Measurements from ENCODE around the gene KRTAP16-1.

GRCh38 chr17:41325126-41325525 is 16.0 kb upstream of the KRTAP16-1 start:
- TF ChIP-seq POLR2AphosphoS5 (IDR thresholded peaks at IDR 0.05; ENCODE audit: low read depth, low read length) (no peak), TAF1 (IDR thresholded peaks at IDR 0.05; ENCODE audit: borderline replicate concordance, insufficient read depth, low read length) (no peak), SIN3A (IDR thresholded peaks at IDR 0.05; ENCODE audit: borderline replicate concordance, insufficient read depth, low read length) (no peak), REST (IDR thresholded peaks at IDR 0.05; ENCODE audit: insufficient read depth in 1 of 2, low read depth in 2 of 2, low read length in 2 of 2) (no peak), FOXP2 (optimal IDR thresholded peaks at IDR 0.05; ENCODE audit: borderline replicate concordance, extremely low read depth, extremely low read length, insufficient read depth) (no peak)

Measured in PFSK-1 (cell line).